Panc1 (cell line): ENCODE results near the gene TTR. TPM values are rescaled to one million over a fixed set of nuclear protein-coding genes. Genes with fewer than 3 reads are reported as not detected.

Experiments used
- ATAC-seq: fragments of 200-7000 bp; cut with Tn5 transposase; 2 replicates; pipeline ENCODE4 v1.9.1; 2020; ENCODE audit warnings: mild to moderate bottlenecking, moderate library complexity
- BruUV-seq: library from RNA; stranded (reverse); fragments of 400-500 nt; replicated peaks from 2 replicates; lab custom pipeline; 2021; lab: Mats Ljungman, UMichigan
- CTCF ChIA-PET: fragments of 300-600 bp; sonication (Branson Sonifier 250); formaldehyde crosslinking; loops from one replicate; lab custom pipeline; 2022; ENCODE audit warnings: antibody characterized with exemption; lab: Charles Lee
- POLR2A ChIA-PET: fragments of 300-600 bp; sonication (Branson Sonifier 250); formaldehyde crosslinking; loops from one replicate; lab custom pipeline; 2022; ENCODE audit warnings: antibody characterized with exemption; lab: Charles Lee
- DNase-seq: peaks from one replicate; pipeline ENCODE4 v3.0.0-alpha.2; 2010; ENCODE audit warnings: low read depth, low spot score
- H3K27ac ChIP-seq: 2 replicates; pipeline ENCODE4 v1.5.1; 2011; ENCODE audit warnings: mild to moderate bottlenecking, low read length, inconsistent platforms
- H3K27me3 ChIP-seq: fragments of 200-500 bp; sonication (Bioruptor generic); 2 replicates; pipeline ENCODE4 v1.6.0; 2014; ENCODE audit warnings: low read length, inconsistent platforms; ENCODE audit not compliant: control insufficient read depth, insufficient read depth
- H3K36me3 ChIP-seq: fragments of 200-500 bp; sonication (Bioruptor generic); 2 replicates; pipeline ENCODE4 v1.5.1; 2014; ENCODE audit warnings: inconsistent platforms, mild to moderate bottlenecking, low read length, moderate library complexity; ENCODE audit not compliant: control insufficient read depth, insufficient read depth
- H3K4me1 ChIP-seq: 2 replicates; pipeline ENCODE4 v1.5.1; 2011; ENCODE audit warnings: inconsistent platforms, mild to moderate bottlenecking, low read length, moderate library complexity; ENCODE audit not compliant: control insufficient read depth, insufficient read depth
- H3K4me3 ChIP-seq, 2 experiments: 2 replicates each; pipeline ENCODE4 v1.5.1; 2011 to 2012; ENCODE audit warnings: low read depth in 2 of 2, low read length in 2 of 2, mild to moderate bottlenecking in 2 of 2, inconsistent platforms in 1 of 2, moderate library complexity in 1 of 2
- H3K9me3 ChIP-seq: fragments of 200-500 bp; sonication (Bioruptor generic); 2 replicates; pipeline ENCODE4 v1.5.1; 2014; ENCODE audit warnings: low read depth, mild to moderate bottlenecking, inconsistent platforms, low read length, moderate library complexity; ENCODE audit not compliant: control insufficient read depth, insufficient read depth
- POLR2AphosphoS5 ChIP-seq: IDR thresholded peaks from 2 replicates; pipeline ENCODE4 v1.6.1; 2012; ENCODE audit warnings: mild to moderate bottlenecking, low read depth, low read length, moderate library complexity
- SIN3A ChIP-seq: IDR thresholded peaks from 2 replicates; pipeline ENCODE4 v1.6.1; 2012; ENCODE audit warnings: low read depth, mild to moderate bottlenecking, low read length, moderate library complexity, borderline replicate concordance; ENCODE audit not compliant: insufficient read depth
- TCF7L2 ChIP-seq: IDR thresholded peaks from 2 replicates; pipeline ENCODE4 v1.6.1; 2011; ENCODE audit warnings: mild to moderate bottlenecking, low read depth, low read length, inconsistent platforms
- in situ Hi-C: cut with HindIII; loops from 2 replicates; pipeline ENCODE4 v1.10.0; 2016; ENCODE audit warnings: low sequenced_read_pairs, low pct_unique_long_range_greater_than_20kb
- intact Hi-C: fragments of 100-400 bp; cut with micrococcal nuclease; formaldehyde crosslinking; loops from one replicate; pipeline ENCODE4 v1.10.0; 2022; ENCODE audit not compliant: unreplicated experiment
- total RNA-seq: library from RNA; stranded (reverse); gene quantifications from one replicate; pipeline ENCODE4 v1.2.1, GENCODE V29; 2021; ENCODE audit not compliant: unreplicated experiment
- TF ChIP-seq, protein P1 (sequence below): fragments of 450-650 bp; IDR thresholded peaks from 2 replicates; pipeline ENCODE4 v1.5.1; 2017; ENCODE audit warnings: mild to moderate bottlenecking
- TF ChIP-seq, protein P2 (sequence below), 2 experiments: IDR thresholded peaks; 2 replicates each; pipeline ENCODE4 v1.6.1; 2011 to 2012; ENCODE audit warnings: low read depth in 2 of 2, control low read depth in 1 of 2, low read length in 1 of 2, mild to moderate bottlenecking in 1 of 2, moderate library complexity in 1 of 2; ENCODE audit not compliant: insufficient read depth in 1 of 2

The TTR gene
- total RNA-seq, 1 experiment from 2014 or later = 1.0 TPM

DNA sequence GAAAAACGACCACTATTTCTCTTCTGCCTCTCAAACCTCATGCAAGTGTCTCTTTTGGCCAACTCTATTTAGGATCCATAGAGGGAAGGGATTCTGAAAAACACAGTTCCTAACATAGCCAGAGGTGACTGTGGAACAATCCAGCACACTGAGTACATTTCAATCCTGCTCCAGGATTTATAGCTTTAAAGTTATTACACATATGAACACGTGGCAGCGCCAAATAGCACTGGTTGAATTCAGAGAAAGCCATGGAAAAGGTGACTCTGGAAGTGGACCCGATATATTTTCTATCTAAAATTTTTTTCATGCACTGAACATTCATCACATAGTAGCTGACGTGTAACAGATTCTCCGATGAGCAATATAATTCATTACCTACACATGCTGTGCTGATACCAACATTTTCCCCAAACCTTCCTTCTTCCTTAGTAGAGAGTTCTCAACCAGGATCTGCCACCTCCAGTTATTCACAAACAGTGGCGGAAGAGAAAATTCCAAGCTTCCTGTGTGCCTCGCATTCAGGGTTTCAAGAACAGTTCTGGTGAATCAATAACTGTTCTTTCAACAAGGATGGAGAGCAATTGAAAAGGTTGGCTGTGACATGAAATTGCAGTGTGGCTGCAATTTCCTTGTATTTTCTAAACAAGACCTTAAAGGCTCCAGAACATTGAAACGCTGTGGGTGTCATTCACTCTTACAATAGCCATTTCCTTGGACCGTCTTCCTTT is 25.7 kb upstream of the TTR start:
- CTCF ChIA-PET = no interaction called here
- in situ Hi-C loops = no loop called here

GRCh38 chr18:31566576-31567306 is 24.9 kb upstream of the TTR start:
- intact Hi-C loops (no loop called here), in situ Hi-C loops (no loop called here)
- Histone ChIP-seq H3K9me3 (no peaks in the 10 kb centered on the region), H3K27me3 (no peaks in the 10 kb centered on the region), H3K36me3 (no peaks in the 10 kb centered on the region), H3K4me1 (no peaks in the 10 kb centered on the region), H3K27ac (no peak overlapping the region), H3K4me3 (no peak overlapping the region)
- no peak for TF ChIP-seq POLR2AphosphoS5
- no peak for TF ChIP-seq SIN3A
- TF ChIP-seq, protein P1, sequence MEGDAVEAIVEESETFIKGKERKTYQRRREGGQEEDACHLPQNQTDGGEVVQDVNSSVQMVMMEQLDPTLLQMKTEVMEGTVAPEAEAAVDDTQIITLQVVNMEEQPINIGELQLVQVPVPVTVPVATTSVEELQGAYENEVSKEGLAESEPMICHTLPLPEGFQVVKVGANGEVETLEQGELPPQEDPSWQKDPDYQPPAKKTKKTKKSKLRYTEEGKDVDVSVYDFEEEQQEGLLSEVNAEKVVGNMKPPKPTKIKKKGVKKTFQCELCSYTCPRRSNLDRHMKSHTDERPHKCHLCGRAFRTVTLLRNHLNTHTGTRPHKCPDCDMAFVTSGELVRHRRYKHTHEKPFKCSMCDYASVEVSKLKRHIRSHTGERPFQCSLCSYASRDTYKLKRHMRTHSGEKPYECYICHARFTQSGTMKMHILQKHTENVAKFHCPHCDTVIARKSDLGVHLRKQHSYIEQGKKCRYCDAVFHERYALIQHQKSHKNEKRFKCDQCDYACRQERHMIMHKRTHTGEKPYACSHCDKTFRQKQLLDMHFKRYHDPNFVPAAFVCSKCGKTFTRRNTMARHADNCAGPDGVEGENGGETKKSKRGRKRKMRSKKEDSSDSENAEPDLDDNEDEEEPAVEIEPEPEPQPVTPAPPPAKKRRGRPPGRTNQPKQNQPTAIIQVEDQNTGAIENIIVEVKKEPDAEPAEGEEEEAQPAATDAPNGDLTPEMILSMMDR = no peak
- TF ChIP-seq, protein P2, sequence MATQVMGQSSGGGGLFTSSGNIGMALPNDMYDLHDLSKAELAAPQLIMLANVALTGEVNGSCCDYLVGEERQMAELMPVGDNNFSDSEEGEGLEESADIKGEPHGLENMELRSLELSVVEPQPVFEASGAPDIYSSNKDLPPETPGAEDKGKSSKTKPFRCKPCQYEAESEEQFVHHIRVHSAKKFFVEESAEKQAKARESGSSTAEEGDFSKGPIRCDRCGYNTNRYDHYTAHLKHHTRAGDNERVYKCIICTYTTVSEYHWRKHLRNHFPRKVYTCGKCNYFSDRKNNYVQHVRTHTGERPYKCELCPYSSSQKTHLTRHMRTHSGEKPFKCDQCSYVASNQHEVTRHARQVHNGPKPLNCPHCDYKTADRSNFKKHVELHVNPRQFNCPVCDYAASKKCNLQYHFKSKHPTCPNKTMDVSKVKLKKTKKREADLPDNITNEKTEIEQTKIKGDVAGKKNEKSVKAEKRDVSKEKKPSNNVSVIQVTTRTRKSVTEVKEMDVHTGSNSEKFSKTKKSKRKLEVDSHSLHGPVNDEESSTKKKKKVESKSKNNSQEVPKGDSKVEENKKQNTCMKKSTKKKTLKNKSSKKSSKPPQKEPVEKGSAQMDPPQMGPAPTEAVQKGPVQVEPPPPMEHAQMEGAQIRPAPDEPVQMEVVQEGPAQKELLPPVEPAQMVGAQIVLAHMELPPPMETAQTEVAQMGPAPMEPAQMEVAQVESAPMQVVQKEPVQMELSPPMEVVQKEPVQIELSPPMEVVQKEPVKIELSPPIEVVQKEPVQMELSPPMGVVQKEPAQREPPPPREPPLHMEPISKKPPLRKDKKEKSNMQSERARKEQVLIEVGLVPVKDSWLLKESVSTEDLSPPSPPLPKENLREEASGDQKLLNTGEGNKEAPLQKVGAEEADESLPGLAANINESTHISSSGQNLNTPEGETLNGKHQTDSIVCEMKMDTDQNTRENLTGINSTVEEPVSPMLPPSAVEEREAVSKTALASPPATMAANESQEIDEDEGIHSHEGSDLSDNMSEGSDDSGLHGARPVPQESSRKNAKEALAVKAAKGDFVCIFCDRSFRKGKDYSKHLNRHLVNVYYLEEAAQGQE (IDR thresholded peaks at IDR 0.05; ENCODE audit: insufficient read depth in 1 of 2, low read depth in 2 of 2, low read length in 1 of 2) = no peak
- TF ChIP-seq TCF7L2 = no peak
- POLR2A ChIA-PET = no interaction called here
- CTCF ChIA-PET = no interaction called here
- DNase-seq (no peak), ATAC-seq (no peak)
- BruUV-seq = no TSS peak

More for the DNA sequence above, 25.7 kb upstream of the TTR start:
- POLR2A ChIA-PET = no interaction called here
- DNase-seq (no peak), ATAC-seq (no peak)
- Histone ChIP-seq H3K9me3 (no peaks in the 10 kb centered on the region), H3K4me1 (no peaks in the 10 kb centered on the region), H3K27me3 (no peaks in the 10 kb centered on the region), H3K36me3 (no peaks in the 10 kb centered on the region), H3K27ac (no peak overlapping the region), H3K4me3 (no peak overlapping the region)
- intact Hi-C loops = no loop called here
- TF ChIP-seq SIN3A (no peak), TCF7L2 (no peak), POLR2AphosphoS5 (no peak)
- TF ChIP-seq, protein P2 (IDR thresholded peaks at IDR 0.05; ENCODE audit: insufficient read depth in 1 of 2, low read depth in 2 of 2, low read length in 1 of 2) = no peak
- TF ChIP-seq, protein P1 = no peak
- BruUV-seq = no TSS peak
